ENCODE measurements around the gene ADAMTS7.

DNA sequence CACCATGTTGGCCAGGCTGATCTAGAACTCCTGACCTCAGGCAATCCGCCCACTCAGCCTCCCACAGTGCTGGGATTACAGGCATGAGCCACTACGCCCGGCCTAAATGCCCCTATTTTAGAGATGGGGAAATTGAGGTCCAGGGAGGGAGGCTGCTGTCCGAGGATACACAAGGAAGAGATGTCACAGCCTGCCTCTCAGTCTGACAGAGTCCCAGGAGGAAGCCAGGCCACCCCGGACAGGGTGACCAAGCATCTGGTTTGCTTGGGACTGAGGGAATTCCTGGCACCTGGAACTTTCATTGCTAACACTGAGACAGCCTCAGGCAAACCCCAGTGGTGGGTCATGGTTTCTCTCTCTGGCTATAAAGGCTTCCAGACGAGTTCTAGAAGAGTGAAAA, 30.6 kb upstream of the ADAMTS7 start:
- TF ChIP-seq, protein P1, sequence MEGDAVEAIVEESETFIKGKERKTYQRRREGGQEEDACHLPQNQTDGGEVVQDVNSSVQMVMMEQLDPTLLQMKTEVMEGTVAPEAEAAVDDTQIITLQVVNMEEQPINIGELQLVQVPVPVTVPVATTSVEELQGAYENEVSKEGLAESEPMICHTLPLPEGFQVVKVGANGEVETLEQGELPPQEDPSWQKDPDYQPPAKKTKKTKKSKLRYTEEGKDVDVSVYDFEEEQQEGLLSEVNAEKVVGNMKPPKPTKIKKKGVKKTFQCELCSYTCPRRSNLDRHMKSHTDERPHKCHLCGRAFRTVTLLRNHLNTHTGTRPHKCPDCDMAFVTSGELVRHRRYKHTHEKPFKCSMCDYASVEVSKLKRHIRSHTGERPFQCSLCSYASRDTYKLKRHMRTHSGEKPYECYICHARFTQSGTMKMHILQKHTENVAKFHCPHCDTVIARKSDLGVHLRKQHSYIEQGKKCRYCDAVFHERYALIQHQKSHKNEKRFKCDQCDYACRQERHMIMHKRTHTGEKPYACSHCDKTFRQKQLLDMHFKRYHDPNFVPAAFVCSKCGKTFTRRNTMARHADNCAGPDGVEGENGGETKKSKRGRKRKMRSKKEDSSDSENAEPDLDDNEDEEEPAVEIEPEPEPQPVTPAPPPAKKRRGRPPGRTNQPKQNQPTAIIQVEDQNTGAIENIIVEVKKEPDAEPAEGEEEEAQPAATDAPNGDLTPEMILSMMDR (IDR thresholded peaks at IDR 0.05): no peak
- TF ChIP-seq POLR2A (IDR thresholded peaks at IDR 0.05): no peak

Data from breast epithelium (tissue), 3 donors.